NCI-H2107 (cell line): Measurements from ENCODE around the gene ZNF3.

Experiments
- DNase-seq: peaks from one replicate; lab custom pipeline; 2025; lab: John Stamatoyannopoulos, UW

The ZNF3 gene

DNA sequence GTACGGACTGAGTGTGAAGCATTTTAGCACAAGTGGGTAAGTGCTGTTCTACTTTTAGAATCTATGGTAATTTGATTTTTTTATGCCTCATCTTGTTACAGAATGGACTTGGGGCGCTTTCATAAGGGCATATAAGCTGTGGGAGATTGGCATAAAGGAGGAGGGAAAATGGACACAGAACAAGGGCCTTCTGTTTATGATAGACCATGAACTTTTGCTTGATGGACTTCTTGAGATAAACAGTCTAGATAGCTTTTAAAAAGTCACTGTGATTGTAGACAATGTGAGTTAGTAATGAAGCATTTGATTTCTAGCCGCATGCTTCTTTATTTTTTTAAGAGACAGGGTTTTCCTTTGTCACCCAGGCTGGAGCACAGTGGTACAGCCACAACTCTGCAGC is 29.9 kb downstream of the ZNF3 start:
- DNase-seq, result no peak

DNA sequence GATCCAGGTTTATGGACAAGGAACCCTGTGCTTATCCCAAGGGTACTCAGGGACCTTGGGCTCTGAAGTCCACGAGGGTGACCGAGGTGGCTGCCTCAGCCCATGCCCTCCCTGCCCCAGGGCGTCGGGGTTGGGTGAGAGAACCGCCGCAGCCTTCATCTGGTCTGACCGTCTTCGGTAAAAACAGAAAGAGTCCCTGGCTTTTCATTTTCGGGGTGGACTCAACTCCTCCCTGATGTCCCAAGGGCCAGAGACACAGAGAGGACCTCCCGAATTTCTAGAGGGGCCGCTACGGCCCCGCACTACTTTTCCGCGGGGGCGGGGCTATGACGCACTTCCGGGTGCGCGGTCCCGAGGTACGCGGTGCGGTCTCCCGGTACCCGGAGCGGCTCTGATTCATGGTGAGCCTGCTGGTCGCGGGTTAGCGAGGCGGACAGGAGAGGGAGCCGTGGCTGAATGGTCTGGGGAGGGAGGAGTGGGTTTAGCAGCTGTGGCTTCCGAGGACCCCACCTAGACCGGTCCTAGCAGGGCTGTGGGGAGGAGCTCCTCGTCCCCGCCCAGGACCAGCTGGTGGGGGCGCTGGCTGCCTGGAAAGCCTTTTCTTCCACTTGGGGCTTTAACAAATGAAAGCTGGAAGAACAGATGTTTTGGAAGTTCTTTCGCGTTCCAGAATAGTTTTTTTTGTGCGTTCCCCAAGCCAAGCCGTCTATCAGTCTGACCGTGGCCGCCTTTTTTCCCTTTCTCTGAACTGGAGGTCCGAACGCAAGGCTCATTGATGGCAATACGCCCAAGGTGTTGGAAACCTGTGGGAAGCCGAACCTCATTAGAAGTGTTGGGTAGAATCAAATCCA is 31.9 kb downstream of the ZNF3 start, which contains the start of gene ZSCAN21:
TSS of gene ZSCAN21 (plus strand) at position 334 of the 851 bp plus-strand sequence. CDS start 7,233 bp downstream, outside the sequence.
- peak; percentile 69 for DNase-seq

- no peak for DNase-seq
These were observed 32.8 kb downstream of the ZNF3 start for GRCh38 chr7:100048680-100049079.

- no peak for DNase-seq
These were observed 36.8 kb downstream of the ZNF3 start for GRCh38 chr7:100044718-100045117.

GRCh38 chr7:100040575-100040974 is 40.9 kb downstream of the ZNF3 start:
- DNase-seq, result no peak

GRCh38 chr7:100038326-100038725 is 43.2 kb downstream of the ZNF3 start:
- DNase-seq, result no peak

GRCh38 chr7:100035876-100036275 is 45.6 kb downstream of the ZNF3 start:
- no peak for DNase-seq

- DNase-seq, result no peak
These were observed 46.5 kb downstream of the ZNF3 start for GRCh38 chr7:100034871-100035510.

GRCh38 chr7:100033526-100033925 is 48.0 kb downstream of the ZNF3 start:
- no peak for DNase-seq

- no peak for DNase-seq
These were observed 51.9 kb downstream of the ZNF3 start for GRCh38 chr7:100029596-100029995.

DNA sequence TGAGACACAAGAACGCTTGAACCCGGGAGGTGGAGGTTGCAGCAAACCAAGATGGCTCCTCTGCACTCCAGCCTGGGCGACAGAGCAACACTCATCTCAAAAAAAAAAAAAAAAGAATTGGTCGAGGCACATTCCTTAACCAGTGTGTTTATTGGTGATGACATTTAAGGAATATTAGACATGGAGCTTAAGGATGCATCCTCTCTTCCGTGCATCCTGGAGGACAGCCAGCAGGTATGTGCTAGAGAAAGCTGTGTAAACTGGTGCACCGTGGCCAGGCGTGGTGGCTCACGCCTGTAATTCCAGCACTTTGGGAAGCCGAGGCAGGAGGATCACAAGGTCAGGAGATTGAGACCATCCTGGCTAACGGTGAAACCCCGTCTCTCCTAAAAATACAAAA is 54.3 kb downstream of the ZNF3 start:
- DNase-seq, result no peak

DNA sequence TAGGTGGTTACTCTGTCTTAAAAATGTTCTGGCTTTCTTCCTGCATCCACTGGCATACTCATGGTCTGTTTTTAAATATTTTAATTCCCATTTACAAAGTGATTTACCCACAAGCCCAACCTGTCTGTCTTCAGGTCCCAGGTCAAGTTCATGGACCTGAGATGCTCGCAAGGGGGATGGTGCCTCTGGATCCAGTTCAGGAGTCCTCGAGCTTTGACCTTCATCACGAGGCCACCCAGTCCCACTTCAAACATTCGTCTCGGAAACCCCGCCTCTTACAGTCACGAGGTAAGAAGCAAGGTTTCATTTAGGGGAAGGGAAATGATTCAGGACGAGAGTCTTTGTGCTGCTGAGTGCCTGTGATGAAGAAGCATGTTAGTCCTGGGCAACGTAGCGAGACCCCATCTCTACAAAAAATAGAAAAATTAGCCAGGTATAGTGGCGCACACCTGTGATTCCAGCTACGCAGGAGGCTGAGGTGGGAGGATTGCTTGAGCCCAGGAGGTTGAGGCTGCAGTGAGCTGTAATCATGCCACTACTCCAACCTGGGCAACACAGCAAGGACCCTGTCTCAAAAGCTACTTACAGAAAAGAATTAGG is 57.4 kb downstream of the ZNF3 start:
- no peak for DNase-seq

- no peak for DNase-seq
These were observed 58.0 kb downstream of the ZNF3 start for GRCh38 chr7:100023526-100023925.

- peak; percentile 12 for DNase-seq
These were observed 58.9 kb downstream of the ZNF3 start for GRCh38 chr7:100022621-100023020.

GRCh38 chr7:100021297-100021696 is 60.2 kb downstream of the ZNF3 start:
- DNase-seq, result no peak
